H9 (cell line): ENCODE measurements around the gene PROKR1. TPM values are rescaled to one million over a fixed set of nuclear protein-coding genes. Genes with fewer than 3 reads are reported as not detected.

Experiments used
- DNase-seq: peaks from one replicate; pipeline ENCODE4 v3.0.0-alpha.2; 2017
- H2AFZ ChIP-seq: one replicate; pipeline ENCODE4 v1.6.1; 2013; ENCODE audit warnings: mild to moderate bottlenecking, low read length, control low read depth, moderate library complexity
- H2AK5ac ChIP-seq: 2 replicates; pipeline ENCODE4 v1.6.1; 2013; ENCODE audit warnings: low read length, control low read depth, mixed read lengths; ENCODE audit not compliant: insufficient read length
- H2BK120ac ChIP-seq: one replicate; pipeline ENCODE4 v1.6.1; 2013; ENCODE audit warnings: low read depth, mild to moderate bottlenecking, low read length, control low read depth, inconsistent platforms; ENCODE audit not compliant: poor library complexity, severe bottlenecking
- H2BK12ac ChIP-seq: 2 replicates; pipeline ENCODE4 v1.6.1; 2013; ENCODE audit warnings: low read length, control low read depth, mixed read lengths, low read depth; ENCODE audit not compliant: insufficient read length
- H2BK15ac ChIP-seq: 2 replicates; pipeline ENCODE4 v1.6.1; 2013; ENCODE audit warnings: low read depth, low read length, control low read depth
- H2BK20ac ChIP-seq: one replicate; pipeline ENCODE4 v1.6.1; 2013; ENCODE audit warnings: low read depth, mild to moderate bottlenecking, low read length, control low read depth, inconsistent platforms; ENCODE audit not compliant: poor library complexity, severe bottlenecking
- H2BK5ac ChIP-seq: 2 replicates; pipeline ENCODE4 v1.6.1; 2013; ENCODE audit warnings: low read length, control low read depth, mixed read lengths; ENCODE audit not compliant: insufficient read length
- H3K14ac ChIP-seq: 2 replicates; pipeline ENCODE4 v1.6.1; 2013; ENCODE audit warnings: low read length, control low read depth; ENCODE audit not compliant: insufficient read depth
- H3K18ac ChIP-seq: 2 replicates; pipeline ENCODE4 v1.6.1; 2013; ENCODE audit warnings: low read depth, mild to moderate bottlenecking, mixed read lengths, low read length, control low read depth; ENCODE audit not compliant: insufficient read length
- H3K23ac ChIP-seq: 2 replicates; pipeline ENCODE4 v1.6.1; 2013; ENCODE audit warnings: low read length, control low read depth, mixed read lengths, low read depth; ENCODE audit not compliant: insufficient read length
- H3K23me2 ChIP-seq: 2 replicates; pipeline ENCODE4 v1.6.1; 2013; ENCODE audit warnings: low read depth, mild to moderate bottlenecking, mixed read lengths, low read length, control low read depth; ENCODE audit not compliant: insufficient read length, poor library complexity, severe bottlenecking
- H3K27ac ChIP-seq: 2 replicates; pipeline ENCODE4 v1.5.1; 2013; ENCODE audit warnings: low read length, control low read depth, mixed read lengths, low read depth; ENCODE audit not compliant: insufficient read length
- H3K27me3 ChIP-seq: 2 replicates; pipeline ENCODE4 v1.6.1; 2013; ENCODE audit warnings: low read length, control low read depth, inconsistent platforms; ENCODE audit not compliant: insufficient read depth
- H3K4ac ChIP-seq: 2 replicates; pipeline ENCODE4 v1.6.1; 2013; ENCODE audit warnings: low read depth, mild to moderate bottlenecking, control low read depth, inconsistent platforms, low read length, moderate library complexity
- H3K4me1 ChIP-seq: 2 replicates; pipeline ENCODE4 v1.6.1; 2013; ENCODE audit warnings: low read length, control low read depth, inconsistent platforms; ENCODE audit not compliant: insufficient read depth
- H3K4me2 ChIP-seq: 2 replicates; pipeline ENCODE4 v1.6.1; 2013; ENCODE audit warnings: low read length, control low read depth, mixed read lengths; ENCODE audit not compliant: insufficient read length, insufficient read depth
- H3K56ac ChIP-seq: 2 replicates; pipeline ENCODE4 v1.6.1; 2013; ENCODE audit warnings: low read depth, mild to moderate bottlenecking, mixed read lengths, low read length, control low read depth; ENCODE audit not compliant: insufficient read length
- H3K79me1 ChIP-seq: 2 replicates; pipeline ENCODE4 v1.6.1; 2013; ENCODE audit warnings: low read depth, mild to moderate bottlenecking, moderate library complexity, low read length, control low read depth, inconsistent platforms; ENCODE audit not compliant: insufficient read depth, poor library complexity, severe bottlenecking
- H3K79me2 ChIP-seq: 2 replicates; pipeline ENCODE4 v1.6.1; 2013; ENCODE audit warnings: low read length, control low read depth, inconsistent platforms; ENCODE audit not compliant: insufficient read depth
- H3K9ac ChIP-seq: 2 replicates; pipeline ENCODE4 v1.6.1; 2013; ENCODE audit warnings: low read length, control low read depth, mixed read lengths; ENCODE audit not compliant: insufficient read length; ENCODE audit errors: extremely low read depth
- H3K9me3 ChIP-seq: one replicate; pipeline ENCODE4 v1.6.1; 2013; ENCODE audit warnings: low read depth, low read length, inconsistent platforms; ENCODE audit not compliant: control insufficient read depth
- H3T11ph ChIP-seq: one replicate; pipeline ENCODE4 v1.6.1; 2013; ENCODE audit warnings: mild to moderate bottlenecking, low read length, control low read depth, inconsistent platforms
- H4K20me1 ChIP-seq: one replicate; pipeline ENCODE4 v1.6.1; 2013; ENCODE audit not compliant: control insufficient read depth, insufficient read length, insufficient read depth
- H4K5ac ChIP-seq: 2 replicates; pipeline ENCODE4 v1.6.1; 2013; ENCODE audit warnings: low read depth, mild to moderate bottlenecking, mixed read lengths, low read length, control low read depth; ENCODE audit not compliant: insufficient read length
- H4K8ac ChIP-seq: replicated peaks from 2 replicates; pipeline ENCODE4 v1.6.1; 2013; ENCODE audit warnings: low read length, control low read depth, mixed read lengths, low read depth; ENCODE audit not compliant: insufficient read length
- H4K91ac ChIP-seq: 2 replicates; pipeline ENCODE4 v1.6.1; 2013; ENCODE audit warnings: low read depth, mild to moderate bottlenecking, moderate library complexity, mixed read lengths, low read length, control low read depth; ENCODE audit not compliant: insufficient read length
- H3K27ac Mint-ChIP-seq, 3 experiments: 2 replicates in 2 of 3; 3 replicates in 1 of 3; pipeline ENCODE4 v1.8.0; 2020 to 2021; ENCODE audit warnings: mixed read lengths in 3 of 3, mild to moderate bottlenecking in 1 of 3, moderate library complexity in 1 of 3
- H3K27me3 Mint-ChIP-seq: 2 replicates; pipeline ENCODE4 v1.8.0; 2021; ENCODE audit warnings: low read depth, mild to moderate bottlenecking, moderate library complexity, mixed read lengths
- H3K36me3 Mint-ChIP-seq, 3 experiments: 2 replicates in 2 of 3; 3 replicates in 1 of 3; pipeline ENCODE4 v1.8.0; 2020 to 2021; ENCODE audit warnings: low read depth in 3 of 3, mixed read lengths in 3 of 3; ENCODE audit not compliant: insufficient read depth in 1 of 3
- H3K4me1 Mint-ChIP-seq, 2 experiments: 2 replicates each; pipeline ENCODE4 v1.8.0; 2020; ENCODE audit warnings: mixed read lengths in 2 of 2
- H3K4me3 Mint-ChIP-seq, 2 experiments: 2 replicates in 1 of 2; 3 replicates in 1 of 2; pipeline ENCODE4 v1.8.0; 2020 to 2021; ENCODE audit warnings: mild to moderate bottlenecking in 2 of 2, mixed read lengths in 2 of 2, moderate library complexity in 1 of 2
- H3K9me3 Mint-ChIP-seq, 2 experiments: 2 replicates in 1 of 2; 3 replicates in 1 of 2; pipeline ENCODE4 v1.8.0; 2020; ENCODE audit warnings: mild to moderate bottlenecking in 2 of 2, mixed read lengths in 2 of 2, moderate library complexity in 1 of 2
- CTCF ChIP-seq: fragments of 200-600 bp; sonication (generic); conservative IDR thresholded peaks from 3 replicates; pipeline ENCODE4 v1.8.0; 2021; ENCODE audit warnings: antibody characterized with exemption, mild to moderate bottlenecking
- WGBS: extraction: QIAGEN DNeasy Blood & Tissue Kit; methylation state at CpG from one replicate; pipeline ENCODE4 v1.1.7; 2013; ENCODE audit warnings: missing lambda C conversion rate, low lambda C conversion rate, mixed read lengths; ENCODE audit not compliant: insufficient read length; ENCODE audit errors: extremely low coverage; 5-methylcytosine and 5-hydroxymethylcytosine counted together
- total RNA-seq: library from RNA; stranded (reverse); gene quantifications from 2 replicates; pipeline ENCODE4 v1.2.1, GENCODE V29; 2021

PROKR1 gene
- total RNA-seq, 1 experiment from 2014 or later: 1.5 TPM

DNA sequence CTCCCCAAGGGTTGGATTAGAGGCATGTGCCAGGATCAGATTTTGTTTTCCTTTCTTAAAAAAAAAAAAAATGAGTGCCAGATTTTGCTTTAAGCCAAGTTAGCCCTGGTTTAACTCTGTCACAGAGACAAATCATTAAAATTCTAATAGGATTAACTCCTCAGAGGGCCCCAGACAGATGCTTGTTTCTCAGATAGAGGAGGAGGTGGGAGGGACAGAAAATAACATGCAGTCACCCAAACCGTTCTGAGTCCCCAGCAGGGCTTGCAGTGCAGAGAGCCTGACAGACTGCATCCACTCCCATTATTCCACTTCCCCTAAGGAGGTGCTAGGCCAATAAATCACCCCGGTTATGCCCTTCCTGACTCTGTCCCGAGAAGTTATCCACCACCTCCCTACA lies 6.3 kb upstream of the PROKR1 start:
- no peak overlapping the region for H2BK120ac ChIP-seq
- H3K27ac ChIP-seq: no peak overlapping the region
- H3K4me3 Mint-ChIP-seq: no peak overlapping the region
- no peak overlapping the region for H4K91ac ChIP-seq
- H3K9me3 ChIP-seq: no peaks in the 10 kb centered on the region
- no peak for DNase-seq
- H3K18ac ChIP-seq: no peak overlapping the region
- H2AK5ac ChIP-seq: no peak overlapping the region
- peaks cover 12 to 13% of the 10 kb centered on the region in 2 experiments for H3K4me1 Mint-ChIP-seq
- no peaks in the 10 kb centered on the region for H3K79me2 ChIP-seq
- no peak overlapping the region for H4K5ac ChIP-seq
- H3K4me2 ChIP-seq: no peak overlapping the region
- no peaks in the 10 kb centered on the region for H4K20me1 ChIP-seq
- no peaks in the 10 kb centered on the region for H3K79me1 ChIP-seq
- H4K8ac ChIP-seq: no peak overlapping the region
- no peak overlapping the region for H3K23ac ChIP-seq
- H3K36me3 Mint-ChIP-seq: no peaks in the 10 kb centered on the region; a peak in 1 of 7 replicates
- peaks cover 10% of the 10 kb centered on the region for H3K27me3 Mint-ChIP-seq
- H3K4me1 ChIP-seq: no peaks in the 10 kb centered on the region
- H3K4ac ChIP-seq: no peak overlapping the region
- no peaks in the 10 kb centered on the region for H3K23me2 ChIP-seq
- H3K9ac ChIP-seq: no peak overlapping the region
- H3K56ac ChIP-seq: no peak overlapping the region
- no peak overlapping the region for H2BK12ac ChIP-seq
- no peak overlapping the region for H3K14ac ChIP-seq
- no peak for TF ChIP-seq CTCF
- no peaks in the 10 kb centered on the region; the same call in 1 of the 2 replicates for H3K27me3 ChIP-seq
- peaks cover 0 to 2% of the 10 kb centered on the region in 2 experiments; a peak in 1 of 5 replicates for H3K9me3 Mint-ChIP-seq
- H2AFZ ChIP-seq: no peak overlapping the region
- H2BK20ac ChIP-seq: no peak overlapping the region
- H3T11ph ChIP-seq: no peak overlapping the region
- H3K27ac Mint-ChIP-seq: no peak overlapping the region
- H2BK15ac ChIP-seq: no peak overlapping the region
- no peak overlapping the region for H2BK5ac ChIP-seq
- no CpG with 5 or more reads among the region's 3 CpGs for WGBS
